Epithelial cell of proximal tubule (primary cell): ENCODE measurements around the gene TET3. TPM values are rescaled to one million over a fixed set of nuclear protein-coding genes. Genes with fewer than 3 reads are reported as not detected.

Experiments
- DNase-seq: peaks from one replicate; pipeline ENCODE4 v3.0.0-alpha.2; 2011; ENCODE audit warnings: low read depth
- H3K4me3 ChIP-seq: 2 replicates; pipeline ENCODE4 v1.5.1; 2011; ENCODE audit warnings: low read depth, mild to moderate bottlenecking, low read length
- CTCF ChIP-seq: conservative IDR thresholded peaks from 2 replicates; pipeline ENCODE4 v1.5.1; 2012; ENCODE audit warnings: low read depth, mild to moderate bottlenecking, low read length
- total RNA-seq: library from RNA; depleted of rRNA; stranded (reverse); fragments of >200 nt; gene quantifications from 2 replicates; pipeline ENCODE4 v1.2.3, GENCODE V29; 2015

Gene TET3
- total RNA-seq, 1 donor from 2014 or later, result 4.8 TPM

- DNase-seq, result no peak
- H3K4me3 ChIP-seq, result no peak overlapping the region
- no peak for TF ChIP-seq CTCF
Measured at GRCh38 chr2:74009577-74009976, 24.9 kb downstream of the TET3 start.

GRCh38 chr2:74010087-74010541 lies 25.4 kb downstream of the TET3 start:
- no peak for TF ChIP-seq CTCF
- DNase-seq, result no peak
- H3K4me3 ChIP-seq, result no peak overlapping the region

DNA sequence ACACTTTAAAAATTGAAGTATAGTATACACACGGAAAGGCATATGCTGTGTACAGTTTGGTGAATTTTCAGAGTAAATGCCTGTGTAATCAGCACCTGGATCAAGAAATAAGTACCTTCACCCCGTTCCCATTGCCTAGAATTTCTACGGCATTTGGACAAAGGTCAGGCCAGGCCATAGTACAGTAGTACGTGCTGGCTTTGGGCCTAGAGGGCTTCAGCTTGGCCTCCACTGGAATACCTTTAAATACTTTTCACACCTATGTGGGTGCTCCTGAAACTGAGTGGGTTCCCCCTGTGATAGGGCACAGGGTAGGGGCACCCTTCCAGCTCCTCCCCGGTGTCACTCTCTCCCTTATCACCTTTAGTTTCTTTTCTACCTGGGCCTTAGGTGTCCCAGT lies 26.5 kb downstream of the TET3 start:
- no peak for TF ChIP-seq CTCF
- H3K4me3 ChIP-seq, result no peak overlapping the region
- DNase-seq, result no peak

DNA sequence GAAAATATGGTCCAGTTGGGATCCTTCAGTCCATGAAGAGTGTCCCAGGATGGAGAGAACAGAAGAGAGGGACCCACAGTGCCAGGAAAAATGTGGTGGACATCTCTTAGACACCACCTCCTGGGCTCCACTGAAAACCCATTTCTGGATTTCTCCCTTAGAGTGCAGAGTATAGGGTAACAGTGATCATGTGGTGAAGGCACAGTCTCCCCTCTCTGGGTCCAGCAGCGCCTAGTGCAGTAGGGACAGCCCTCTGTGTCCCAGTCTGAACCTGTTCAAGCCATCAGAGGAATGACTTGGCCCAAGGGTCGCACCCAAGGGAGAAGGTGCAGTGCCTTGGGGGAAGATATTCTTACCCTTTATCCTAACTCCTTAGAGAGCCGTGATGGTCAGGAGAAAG lies 30.1 kb downstream of the TET3 start:
- H3K4me3 ChIP-seq, result no peak overlapping the region
- no peak for TF ChIP-seq CTCF
- DNase-seq, result no peak

DNA sequence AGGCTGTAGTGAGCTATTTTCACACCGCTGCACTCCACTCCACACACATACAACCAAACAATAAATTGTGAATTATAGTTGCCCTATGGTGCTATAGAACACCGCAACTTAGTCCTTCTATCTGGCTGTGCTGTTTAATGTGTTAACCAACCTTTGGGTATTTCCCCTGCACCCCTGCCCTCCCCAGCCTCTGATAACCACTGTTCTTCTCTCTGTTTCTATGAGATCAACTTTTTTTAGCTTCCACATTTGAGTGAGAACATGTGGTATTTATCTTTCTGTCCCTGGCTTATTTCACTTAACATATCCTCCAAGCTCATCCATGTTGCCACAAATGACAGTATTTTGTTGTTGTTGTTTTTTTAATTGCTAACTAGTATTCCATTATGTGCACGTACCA lies 32.5 kb downstream of the TET3 start:
- H3K4me3 ChIP-seq, result no peak overlapping the region
- DNase-seq, result no peak
- TF ChIP-seq CTCF, result no peak

GRCh38 chr2:74019516-74019915 lies 34.8 kb downstream of the TET3 start:
- no peak for DNase-seq
- no peak for TF ChIP-seq CTCF
- H3K4me3 ChIP-seq, result no peak overlapping the region

- DNase-seq, result no peak
- no peak for TF ChIP-seq CTCF
- H3K4me3 ChIP-seq, result no peak overlapping the region
Measured at GRCh38 chr2:74020702-74021406, 36.1 kb downstream of the TET3 start.
